Retina (tissue), 1 donor: Measurements from ENCODE around the gene NMT2.

ENCODE experiments used
- DNase-seq: peaks from one replicate; pipeline ENCODE4 v3.0.0-alpha.2; 2016

The NMT2 gene

DNA sequence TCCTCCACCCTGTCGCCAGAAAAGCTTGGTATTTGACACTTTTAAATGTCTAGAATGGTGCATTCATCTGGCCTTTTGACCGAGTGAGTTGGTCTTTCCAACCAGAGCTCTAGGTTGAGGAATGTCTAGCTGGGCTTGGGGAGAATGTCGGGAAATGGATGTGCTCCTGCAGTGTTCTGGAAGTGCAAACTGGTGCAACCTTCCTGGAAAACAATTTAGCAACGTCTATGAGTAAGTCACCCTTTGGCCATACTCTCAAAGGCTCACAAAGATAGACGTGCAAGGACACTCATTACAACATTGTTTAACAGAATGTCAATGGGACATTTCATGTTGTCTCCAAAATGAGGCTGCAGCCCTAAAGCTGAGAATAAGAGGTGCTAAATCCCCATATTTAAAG, 12.2 kb upstream of the NMT2 start:
- DNase-seq, result no peak

DNA sequence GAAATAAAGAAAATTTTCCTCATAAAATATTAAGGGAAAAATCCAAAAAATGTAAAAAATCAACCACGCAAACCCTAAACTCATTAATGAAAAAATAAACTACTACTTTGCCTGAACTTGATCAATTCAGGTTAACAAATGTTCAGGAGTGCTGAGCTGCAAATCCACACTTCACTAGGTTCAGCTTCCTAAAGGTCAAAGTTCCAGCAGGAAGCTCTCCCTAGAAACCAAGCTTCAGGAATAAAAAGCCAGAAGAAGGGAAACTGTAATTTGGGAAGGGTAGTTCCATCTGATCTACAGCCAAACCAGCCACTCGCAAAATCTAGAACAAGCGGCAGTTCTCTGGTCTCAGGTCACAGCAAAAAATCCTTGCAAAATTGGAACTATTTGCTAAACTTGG, 7.8 kb upstream of the NMT2 start:
- DNase-seq, result no peak

DNA sequence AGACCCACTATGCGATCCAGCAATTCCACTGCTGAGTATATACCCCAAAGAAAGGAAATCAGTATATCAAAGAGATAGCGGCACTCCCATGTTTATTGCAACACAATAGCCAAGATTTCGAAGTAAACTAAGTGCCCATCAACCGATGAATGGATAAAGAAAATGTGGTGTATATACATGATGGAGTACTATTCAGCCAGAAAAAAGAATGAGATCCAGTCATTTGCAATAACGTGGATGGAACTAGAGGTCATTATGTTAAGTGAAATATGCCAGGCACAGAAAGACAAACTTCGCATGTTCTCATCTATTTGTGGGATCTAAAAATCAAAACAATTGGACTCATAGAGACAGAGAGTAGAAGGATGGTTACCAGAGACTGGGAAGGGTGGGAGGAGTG, 7.1 kb upstream of the NMT2 start:
- no peak for DNase-seq

DNA sequence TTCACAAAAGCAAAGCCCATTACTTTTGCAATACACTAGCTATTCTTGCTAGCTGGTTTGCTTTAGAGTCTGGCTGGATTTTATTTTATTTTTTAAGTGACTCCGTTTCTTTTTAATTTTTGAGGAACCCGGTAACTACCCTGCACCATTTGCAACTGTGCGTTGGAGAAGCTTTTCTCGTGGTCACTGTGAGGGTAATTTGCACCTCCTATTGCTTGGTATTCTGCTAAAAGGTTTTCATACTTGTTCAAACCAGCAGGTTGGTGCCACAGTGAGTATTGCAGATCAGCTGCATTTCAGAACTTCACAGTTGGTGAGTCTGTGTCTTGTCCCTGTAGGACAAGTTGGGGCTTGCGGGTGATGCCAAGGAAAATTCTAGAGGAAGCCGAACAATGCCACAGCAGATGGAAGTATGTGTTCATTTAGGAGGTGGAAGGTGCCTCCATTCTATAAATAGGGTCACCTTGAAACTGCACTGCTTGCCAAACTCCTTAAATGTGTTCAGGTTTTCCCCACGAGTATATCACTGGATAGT, 3.9 kb upstream of the NMT2 start:
- no peak for DNase-seq

DNA sequence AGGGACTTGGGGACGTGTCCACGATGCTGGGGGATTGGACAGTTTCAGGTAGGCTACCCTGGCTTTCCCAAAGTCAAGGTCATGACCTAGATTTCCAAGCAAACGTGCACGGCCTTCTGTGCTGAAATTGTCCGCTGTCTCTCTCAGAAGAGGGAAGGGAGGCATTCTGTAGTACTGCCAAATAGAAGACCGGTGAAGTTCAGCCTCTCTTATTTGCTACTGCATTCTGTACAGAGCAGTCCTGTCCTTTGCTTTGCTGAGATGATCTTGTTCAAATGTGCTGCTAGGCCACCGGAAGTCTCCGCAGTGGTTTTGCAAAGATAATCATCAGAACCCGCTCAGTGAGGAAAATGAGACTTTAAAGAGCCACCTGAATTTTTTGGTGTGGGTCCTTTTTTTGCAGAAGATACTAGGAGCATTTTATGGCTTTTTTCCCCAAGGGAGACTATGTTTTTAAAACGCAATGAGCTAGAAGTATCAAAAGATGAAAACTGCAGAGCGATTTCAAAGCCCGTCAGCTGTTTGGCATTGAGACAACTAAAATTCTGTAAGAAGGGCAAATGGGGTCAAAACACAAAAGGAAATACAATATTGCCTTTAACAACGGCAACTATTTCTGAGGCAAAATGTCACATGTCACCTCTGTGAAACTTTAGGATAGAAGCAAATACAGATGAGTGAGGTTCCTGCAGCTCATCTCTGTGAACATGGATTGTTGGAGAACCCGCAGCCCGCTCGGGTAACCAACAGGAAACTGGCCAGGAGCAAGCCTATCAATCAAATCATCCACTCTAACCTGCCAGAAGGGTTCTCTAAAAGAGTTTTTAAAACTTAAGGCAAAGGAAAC, 1.3 kb upstream of the NMT2 start:
- no peak for DNase-seq

DNA sequence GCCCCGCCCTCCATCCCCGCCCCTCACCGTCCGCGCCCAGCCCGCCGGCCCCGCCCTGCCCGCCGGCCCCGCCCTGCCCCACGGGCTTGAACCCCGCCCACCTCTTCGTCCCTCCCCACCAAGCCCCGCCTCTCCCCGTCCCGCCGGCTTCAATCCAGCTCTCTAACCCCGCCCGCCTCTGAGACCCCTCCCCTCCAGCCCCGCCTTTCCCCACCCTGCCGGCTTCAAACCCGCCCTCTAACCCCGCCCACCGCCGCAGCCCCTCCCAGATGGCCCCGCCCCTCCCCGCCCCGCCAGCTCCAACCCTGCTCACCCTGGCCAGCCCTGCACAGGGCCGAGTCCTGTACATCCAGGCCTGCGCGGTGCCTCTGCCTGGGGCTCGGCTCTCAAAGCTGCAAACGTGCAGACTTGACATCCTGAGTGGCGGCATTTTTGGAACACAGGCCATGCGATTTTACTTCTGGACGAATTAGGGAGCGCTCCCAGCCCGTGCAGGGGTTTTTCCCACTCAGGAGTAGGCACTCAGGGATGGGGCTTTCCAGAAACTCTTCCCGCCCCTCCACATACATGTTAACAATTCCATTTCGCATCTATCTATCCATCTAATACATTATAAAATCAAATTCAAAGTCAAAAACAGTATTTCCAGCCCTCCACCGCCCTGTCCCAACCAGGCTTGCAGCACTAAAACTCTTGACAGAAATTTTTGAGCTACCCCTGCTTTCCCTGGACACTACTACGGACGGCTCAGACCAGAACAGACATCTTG, 477 bp upstream of the NMT2 start:
- DNase-seq, result peak; percentile 75

DNA sequence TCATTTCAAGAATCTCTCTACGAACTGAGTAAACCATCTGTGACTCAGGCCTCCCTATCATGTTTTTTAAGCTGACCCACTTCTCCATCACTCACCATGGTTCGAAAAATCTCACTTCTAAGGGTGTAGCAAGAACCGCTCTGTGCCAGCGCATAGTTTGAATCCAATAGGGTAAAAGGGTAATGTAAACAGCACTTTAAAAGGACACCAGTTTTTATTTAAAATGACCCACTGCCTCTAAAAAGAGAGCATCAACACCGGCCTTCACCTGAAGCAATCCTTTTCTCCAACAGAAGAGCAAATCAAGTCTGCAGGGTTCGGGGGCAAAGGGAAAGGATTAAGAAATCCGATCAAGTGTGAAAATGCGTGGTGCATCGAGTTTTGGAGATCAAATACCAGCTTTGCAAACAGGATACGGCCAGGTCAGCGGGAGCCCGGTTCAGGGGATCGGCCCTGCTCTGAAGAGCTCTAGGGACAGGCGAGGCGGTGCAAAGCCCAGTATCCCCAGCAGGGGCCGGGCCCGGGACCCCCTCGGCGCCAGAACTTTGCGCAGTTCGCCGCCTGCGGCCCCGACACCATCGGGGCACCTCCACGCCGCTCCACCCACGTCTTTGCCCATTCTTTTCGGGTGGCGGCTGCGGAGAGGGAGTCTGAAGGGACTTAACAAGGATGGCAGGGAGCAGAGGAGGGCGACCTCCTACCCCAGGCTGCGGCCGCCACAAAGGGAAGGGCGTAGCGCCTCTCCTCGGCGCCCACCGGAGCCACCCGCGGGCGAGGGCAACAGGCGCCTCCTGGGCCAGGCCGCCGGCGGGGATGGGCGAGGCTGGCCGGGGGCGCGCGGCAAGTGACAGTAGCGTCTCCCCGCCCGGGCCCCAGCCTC, 842 bp downstream of the NMT2 start:
- DNase-seq, result peak; percentile 89

DNA sequence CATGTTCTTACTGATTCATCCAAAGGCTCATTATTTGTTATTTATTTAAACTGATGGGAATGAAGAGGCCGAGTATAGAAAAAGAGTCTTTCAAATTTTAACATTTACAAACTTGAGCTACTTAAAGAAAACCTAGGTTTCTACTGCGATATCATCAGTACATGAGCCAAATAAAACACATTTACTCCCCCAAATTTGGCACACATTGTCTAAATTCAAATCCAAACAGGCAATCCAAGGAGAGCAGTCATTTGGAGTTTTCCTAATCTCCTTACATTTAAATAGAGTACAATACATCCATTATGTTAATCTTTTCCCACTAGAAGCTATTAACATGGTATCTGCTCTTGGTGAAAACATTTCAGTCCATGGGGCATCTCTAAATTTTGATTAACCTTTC, 2.2 kb downstream of the NMT2 start:
- no peak for DNase-seq

DNA sequence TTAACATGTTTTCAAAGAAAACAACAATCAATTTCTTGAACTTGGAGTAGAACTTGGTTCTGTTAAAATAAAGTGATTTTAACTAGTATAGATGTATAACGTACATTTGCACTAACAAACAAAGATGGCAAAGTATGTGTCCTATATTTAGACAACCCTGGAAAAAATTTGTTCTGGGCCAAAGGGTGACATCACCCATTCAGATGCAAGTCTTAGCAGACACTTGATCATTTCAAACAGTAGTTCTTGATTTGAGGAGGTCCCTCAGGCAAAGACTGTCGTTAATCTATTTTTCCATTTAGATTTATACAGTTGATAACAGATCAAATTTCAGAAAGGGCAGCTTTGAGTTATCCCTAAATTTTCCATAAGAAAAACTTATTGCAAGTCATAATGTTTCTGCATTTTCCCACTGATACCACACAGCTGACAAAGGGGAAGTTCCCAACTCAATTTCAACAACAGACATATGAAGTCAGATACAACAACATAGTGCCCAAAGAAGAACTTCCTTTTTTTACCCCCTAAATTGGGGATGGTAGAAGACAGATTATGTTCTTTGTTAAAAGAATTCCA, 5.2 kb downstream of the NMT2 start:
- no peak for DNase-seq

DNA sequence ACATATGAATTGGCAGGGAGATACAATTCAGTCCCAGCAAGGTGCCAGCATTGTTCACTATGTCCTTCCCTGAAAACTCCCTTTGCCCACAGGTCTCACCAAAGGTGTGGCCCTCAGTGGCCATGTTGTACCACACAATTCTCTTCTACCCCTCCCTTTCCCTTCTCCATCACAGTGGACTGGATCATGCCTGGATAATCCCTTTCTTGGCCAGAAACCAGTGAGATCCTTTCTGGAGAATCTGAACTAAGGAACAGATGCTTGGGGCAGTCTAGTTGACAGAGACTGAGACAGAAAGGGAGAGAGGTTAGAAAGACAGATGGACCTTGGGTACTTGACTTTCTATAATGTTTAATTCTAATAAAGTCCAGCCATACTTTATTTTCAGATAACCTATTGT, 9.5 kb downstream of the NMT2 start:
- DNase-seq, result no peak

DNA sequence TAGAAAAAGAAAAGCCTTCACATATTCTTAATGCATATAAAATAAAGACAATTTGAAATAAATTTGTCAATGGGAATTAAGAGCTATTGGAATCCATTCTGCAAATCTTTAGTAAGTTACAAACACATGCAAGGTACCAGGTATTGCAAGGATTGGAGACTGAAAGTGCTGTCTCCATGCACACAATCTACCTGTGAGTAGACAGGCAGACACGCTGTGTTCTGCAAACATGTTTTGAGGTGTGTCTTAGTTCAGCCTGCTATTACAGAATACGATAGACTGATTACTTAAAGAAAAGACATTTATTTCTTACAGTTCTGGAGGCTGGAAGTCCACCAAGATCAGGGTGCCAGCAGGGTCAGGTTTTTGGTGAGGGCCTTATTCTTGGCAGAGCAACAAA, 10.0 kb downstream of the NMT2 start:
- DNase-seq, result no peak

DNA sequence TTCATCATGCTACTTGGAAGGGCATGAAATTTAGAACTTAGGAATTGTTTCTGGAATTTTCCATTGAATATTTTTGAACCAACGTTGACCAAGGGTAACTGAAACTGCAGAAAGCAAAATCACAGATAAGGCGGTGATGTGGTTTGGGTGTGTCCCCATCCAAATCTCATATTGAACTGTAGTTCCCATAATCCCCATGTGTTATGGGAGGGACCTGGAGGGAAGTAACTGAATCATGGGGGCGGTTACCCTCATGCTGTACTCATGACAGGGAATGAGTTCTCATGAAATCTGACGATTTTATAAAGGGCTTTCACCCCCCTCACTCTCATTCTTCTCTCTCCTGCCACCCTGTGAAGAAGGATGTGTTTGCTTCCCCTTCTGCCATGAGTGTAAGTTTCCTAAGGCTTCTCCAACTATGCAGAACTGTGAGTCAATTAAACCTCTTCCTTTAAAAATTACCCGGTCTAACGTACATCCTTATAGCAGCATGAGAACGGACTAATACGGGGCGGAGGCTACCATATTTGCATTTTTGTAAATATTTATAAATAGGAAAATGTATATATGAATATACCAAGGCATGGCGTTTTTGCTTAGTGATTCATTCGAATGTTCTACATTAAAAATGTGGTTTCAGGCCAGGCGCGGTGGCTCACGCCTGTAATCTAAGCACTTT, 12.4 kb downstream of the NMT2 start:
- no peak for DNase-seq

DNA sequence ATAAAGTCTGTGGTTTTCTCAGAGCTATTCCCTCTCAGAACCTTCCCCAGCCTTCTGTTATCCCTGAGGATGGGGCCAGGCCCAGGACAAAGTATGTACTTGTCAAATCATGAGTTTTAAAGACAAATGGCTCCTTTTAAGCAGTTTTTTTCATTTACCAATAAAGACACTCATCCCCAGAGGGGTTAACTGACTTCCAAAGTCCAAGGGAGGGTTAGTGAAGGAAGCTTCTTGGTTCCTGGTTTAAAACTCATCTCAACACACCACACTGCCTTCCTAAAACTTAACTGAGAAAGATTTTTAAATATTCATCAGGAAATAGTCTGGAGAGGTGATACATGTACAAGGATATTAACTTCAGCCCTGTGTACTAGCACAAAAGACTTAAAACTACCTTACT, 15.9 kb downstream of the NMT2 start:
- no peak for DNase-seq

DNA sequence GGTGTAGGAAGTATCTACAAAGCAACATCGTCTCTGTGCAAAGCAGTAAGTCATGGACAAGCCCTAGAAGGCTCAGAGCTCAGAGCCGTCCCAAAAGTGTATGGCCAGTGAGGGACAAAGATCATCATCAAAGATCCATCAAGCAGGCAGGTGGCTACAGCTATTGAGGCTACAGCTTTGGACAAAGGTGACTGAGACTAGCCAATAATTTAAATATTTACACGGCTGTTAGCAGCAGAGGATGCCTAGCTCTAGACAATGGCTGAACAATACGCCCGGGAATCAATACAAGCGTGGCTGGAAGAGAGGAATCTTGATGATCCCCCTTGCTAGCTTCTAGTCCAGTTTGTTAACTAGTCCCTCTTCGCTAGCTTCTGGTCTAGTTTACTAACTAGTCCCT, 17.9 kb downstream of the NMT2 start:
- no peak for DNase-seq

DNA sequence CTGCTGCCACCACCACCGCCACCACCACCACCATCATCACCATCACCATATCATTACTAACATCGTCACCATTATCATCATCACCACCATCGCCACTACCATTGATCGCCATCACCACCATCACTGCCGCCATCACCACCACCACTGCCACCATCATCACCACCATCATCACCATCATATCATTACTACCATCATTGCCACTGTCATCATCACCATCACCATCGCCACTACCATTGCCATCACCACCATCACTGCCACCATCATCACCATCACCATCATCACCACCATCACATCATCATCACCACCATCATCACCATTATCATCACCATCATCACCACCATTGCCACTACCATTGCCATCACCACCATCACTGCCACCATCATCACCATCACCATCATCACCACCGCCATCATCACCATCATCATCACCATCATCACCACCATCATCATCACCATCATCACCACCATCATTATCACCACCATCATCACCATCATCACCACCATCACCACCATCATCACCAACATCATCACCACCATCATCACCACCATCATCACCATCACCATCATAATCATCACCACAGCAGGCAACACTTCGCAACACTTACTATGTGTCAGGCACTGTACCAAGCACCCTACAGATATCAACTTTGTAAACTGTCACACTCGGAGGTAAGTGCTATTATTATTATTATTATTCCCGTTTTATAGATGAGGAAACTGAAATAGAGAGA, 19.3 kb downstream of the NMT2 start:
- DNase-seq, result no peak

DNA sequence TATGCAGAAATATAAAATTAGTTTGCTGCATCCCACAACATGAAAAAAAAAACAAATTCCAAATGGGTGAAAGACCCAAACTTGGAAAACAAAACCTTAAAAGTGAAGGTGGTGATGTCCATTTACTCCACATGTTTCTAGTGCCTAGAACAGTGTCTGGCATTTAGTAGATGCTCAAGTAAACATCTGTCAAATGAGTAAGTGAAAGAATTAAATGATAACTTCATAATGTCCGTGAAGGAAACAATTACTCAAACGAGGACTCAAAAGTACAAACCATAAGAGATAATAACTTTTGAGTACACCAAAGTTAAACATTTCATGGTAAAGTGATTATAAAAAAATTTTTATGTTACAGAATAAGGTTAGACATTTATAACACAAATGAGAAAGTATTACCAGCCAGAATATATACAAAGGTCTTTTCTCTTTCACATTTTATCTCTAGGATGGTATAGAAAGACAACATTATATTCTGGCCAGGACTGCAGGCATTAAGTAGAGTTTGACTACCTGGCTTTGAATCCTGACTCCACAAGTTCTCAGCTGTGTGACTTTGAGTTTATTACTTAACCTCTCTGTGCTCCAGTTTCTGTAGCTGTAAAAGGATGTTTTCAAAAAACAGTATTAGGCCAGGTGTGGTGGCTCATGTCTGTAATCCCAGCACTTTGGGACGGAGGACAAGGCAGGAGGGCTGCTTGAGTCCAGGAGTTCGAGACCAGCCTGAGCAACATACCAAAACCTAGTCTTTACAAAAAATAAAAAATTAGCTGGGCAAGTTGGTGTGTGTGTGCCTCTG, 20.7 kb downstream of the NMT2 start:
- DNase-seq, result no peak

DNA sequence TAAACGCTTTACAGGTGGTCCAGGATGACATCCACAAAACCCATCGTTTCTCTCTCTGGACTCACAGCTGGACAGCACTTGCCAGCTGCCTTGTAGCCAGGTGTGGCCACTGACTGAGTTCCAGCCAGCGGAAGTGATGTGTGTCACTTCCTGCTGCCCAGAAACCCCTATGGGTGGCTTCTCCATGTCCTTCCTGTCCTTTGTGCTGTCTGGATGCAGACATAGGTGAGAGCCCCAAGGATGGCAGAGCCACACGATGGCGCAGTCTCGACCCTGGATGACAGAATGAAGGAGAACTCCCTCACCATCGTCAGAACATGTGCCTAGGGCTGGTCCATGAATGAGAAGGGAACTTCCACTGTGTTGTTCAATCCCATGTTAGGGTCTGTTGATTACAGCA, 22.1 kb downstream of the NMT2 start:
- no peak for DNase-seq

DNA sequence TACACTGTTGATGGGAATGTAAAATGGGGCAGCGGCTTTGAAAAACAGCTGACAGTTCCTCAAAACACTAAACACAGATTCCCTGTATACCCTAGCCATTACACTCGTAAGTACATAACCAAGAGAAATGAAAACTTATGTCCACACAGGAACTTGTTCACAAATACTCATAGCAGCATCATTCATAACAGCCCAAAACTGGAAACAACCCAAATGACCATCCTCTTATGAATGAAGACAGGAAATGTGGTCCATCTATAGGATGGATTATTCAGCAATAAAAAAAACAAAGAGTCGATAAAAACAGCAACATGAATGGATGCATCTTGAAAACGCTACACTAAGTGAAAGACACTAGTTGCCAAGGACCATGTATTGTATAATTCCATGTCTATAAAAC, 23.7 kb downstream of the NMT2 start:
- no peak for DNase-seq

DNA sequence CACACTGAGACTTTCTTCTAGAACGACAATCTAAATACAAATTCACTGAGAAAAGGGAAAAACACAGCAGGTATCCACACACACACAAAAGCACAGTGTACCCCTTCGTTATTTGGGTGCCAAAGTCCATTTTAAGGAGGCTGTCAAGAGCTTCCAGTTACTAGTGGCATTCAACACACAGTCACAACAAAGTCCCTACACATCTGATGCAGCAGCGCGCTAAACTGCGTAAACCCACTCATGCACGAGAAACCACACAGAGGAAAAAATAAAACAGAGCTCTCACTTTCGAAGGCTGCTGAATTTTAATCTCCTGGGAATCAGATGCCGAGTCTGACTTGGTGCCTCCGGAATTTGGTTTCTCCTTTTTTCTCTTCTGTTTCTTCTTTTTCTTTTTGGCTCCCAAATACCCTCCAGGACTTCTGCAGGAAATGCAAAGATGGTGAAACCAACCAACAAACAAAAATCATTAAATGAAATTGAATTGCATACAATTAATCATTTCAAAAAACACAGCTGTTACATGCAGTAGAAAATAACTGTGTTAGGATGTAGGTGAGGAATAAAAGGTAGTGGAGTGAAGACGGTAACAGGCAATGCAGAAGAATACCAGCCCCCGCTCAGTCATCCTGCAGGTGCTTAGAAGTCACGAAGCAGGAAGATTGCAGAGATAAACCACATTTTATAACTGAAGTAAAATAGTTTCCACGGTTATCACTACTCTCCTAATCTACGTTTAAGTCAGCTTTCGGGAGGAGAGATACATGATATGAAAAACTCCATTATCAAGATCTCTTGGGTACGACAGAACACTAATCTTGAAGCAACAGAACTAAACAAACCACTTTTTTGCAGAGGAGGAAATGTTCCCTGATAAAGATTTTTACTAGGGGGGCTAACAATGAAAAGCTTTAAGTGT, 27.1 kb downstream of the NMT2 start:
- peak; percentile 51 for DNase-seq
